H9 (cell line): Measurements from ENCODE around the gene PCDHGC5. TPM values are rescaled to one million over a fixed set of nuclear protein-coding genes. Genes with fewer than 3 reads are reported as not detected.

ENCODE experiments used
- DNase-seq: peaks from one replicate; pipeline ENCODE4 v3.0.0-alpha.2; 2017
- H2AFZ ChIP-seq: one replicate; pipeline ENCODE4 v1.6.1; 2013; ENCODE audit warnings: mild to moderate bottlenecking, low read length, control low read depth, moderate library complexity
- H2AK5ac ChIP-seq: 2 replicates; pipeline ENCODE4 v1.6.1; 2013; ENCODE audit warnings: low read length, control low read depth, mixed read lengths; ENCODE audit not compliant: insufficient read length
- H2BK120ac ChIP-seq: one replicate; pipeline ENCODE4 v1.6.1; 2013; ENCODE audit warnings: low read depth, mild to moderate bottlenecking, low read length, control low read depth, inconsistent platforms; ENCODE audit not compliant: poor library complexity, severe bottlenecking
- H2BK12ac ChIP-seq: 2 replicates; pipeline ENCODE4 v1.6.1; 2013; ENCODE audit warnings: low read length, control low read depth, mixed read lengths, low read depth; ENCODE audit not compliant: insufficient read length
- H2BK15ac ChIP-seq: 2 replicates; pipeline ENCODE4 v1.6.1; 2013; ENCODE audit warnings: low read depth, low read length, control low read depth
- H2BK20ac ChIP-seq: one replicate; pipeline ENCODE4 v1.6.1; 2013; ENCODE audit warnings: low read depth, mild to moderate bottlenecking, low read length, control low read depth, inconsistent platforms; ENCODE audit not compliant: poor library complexity, severe bottlenecking
- H2BK5ac ChIP-seq: 2 replicates; pipeline ENCODE4 v1.6.1; 2013; ENCODE audit warnings: low read length, control low read depth, mixed read lengths; ENCODE audit not compliant: insufficient read length
- H3K14ac ChIP-seq: 2 replicates; pipeline ENCODE4 v1.6.1; 2013; ENCODE audit warnings: low read length, control low read depth; ENCODE audit not compliant: insufficient read depth
- H3K18ac ChIP-seq: 2 replicates; pipeline ENCODE4 v1.6.1; 2013; ENCODE audit warnings: low read depth, mild to moderate bottlenecking, mixed read lengths, low read length, control low read depth; ENCODE audit not compliant: insufficient read length
- H3K23ac ChIP-seq: 2 replicates; pipeline ENCODE4 v1.6.1; 2013; ENCODE audit warnings: low read length, control low read depth, mixed read lengths, low read depth; ENCODE audit not compliant: insufficient read length
- H3K23me2 ChIP-seq: 2 replicates; pipeline ENCODE4 v1.6.1; 2013; ENCODE audit warnings: low read depth, mild to moderate bottlenecking, mixed read lengths, low read length, control low read depth; ENCODE audit not compliant: insufficient read length, poor library complexity, severe bottlenecking
- H3K27ac ChIP-seq: 2 replicates; pipeline ENCODE4 v1.5.1; 2013; ENCODE audit warnings: low read length, control low read depth, mixed read lengths, low read depth; ENCODE audit not compliant: insufficient read length
- H3K27me3 ChIP-seq: 2 replicates; pipeline ENCODE4 v1.6.1; 2013; ENCODE audit warnings: low read length, control low read depth, inconsistent platforms; ENCODE audit not compliant: insufficient read depth
- H3K4ac ChIP-seq: 2 replicates; pipeline ENCODE4 v1.6.1; 2013; ENCODE audit warnings: low read depth, mild to moderate bottlenecking, control low read depth, inconsistent platforms, low read length, moderate library complexity
- H3K4me1 ChIP-seq: 2 replicates; pipeline ENCODE4 v1.6.1; 2013; ENCODE audit warnings: low read length, control low read depth, inconsistent platforms; ENCODE audit not compliant: insufficient read depth
- H3K4me2 ChIP-seq: 2 replicates; pipeline ENCODE4 v1.6.1; 2013; ENCODE audit warnings: low read length, control low read depth, mixed read lengths; ENCODE audit not compliant: insufficient read length, insufficient read depth
- H3K56ac ChIP-seq: 2 replicates; pipeline ENCODE4 v1.6.1; 2013; ENCODE audit warnings: low read depth, mild to moderate bottlenecking, mixed read lengths, low read length, control low read depth; ENCODE audit not compliant: insufficient read length
- H3K79me1 ChIP-seq: 2 replicates; pipeline ENCODE4 v1.6.1; 2013; ENCODE audit warnings: low read depth, mild to moderate bottlenecking, moderate library complexity, low read length, control low read depth, inconsistent platforms; ENCODE audit not compliant: insufficient read depth, poor library complexity, severe bottlenecking
- H3K79me2 ChIP-seq: 2 replicates; pipeline ENCODE4 v1.6.1; 2013; ENCODE audit warnings: low read length, control low read depth, inconsistent platforms; ENCODE audit not compliant: insufficient read depth
- H3K9ac ChIP-seq: 2 replicates; pipeline ENCODE4 v1.6.1; 2013; ENCODE audit warnings: low read length, control low read depth, mixed read lengths; ENCODE audit not compliant: insufficient read length; ENCODE audit errors: extremely low read depth
- H3K9me3 ChIP-seq: one replicate; pipeline ENCODE4 v1.6.1; 2013; ENCODE audit warnings: low read depth, low read length, inconsistent platforms; ENCODE audit not compliant: control insufficient read depth
- H3T11ph ChIP-seq: one replicate; pipeline ENCODE4 v1.6.1; 2013; ENCODE audit warnings: mild to moderate bottlenecking, low read length, control low read depth, inconsistent platforms
- H4K20me1 ChIP-seq: one replicate; pipeline ENCODE4 v1.6.1; 2013; ENCODE audit not compliant: control insufficient read depth, insufficient read length, insufficient read depth
- H4K5ac ChIP-seq: 2 replicates; pipeline ENCODE4 v1.6.1; 2013; ENCODE audit warnings: low read depth, mild to moderate bottlenecking, mixed read lengths, low read length, control low read depth; ENCODE audit not compliant: insufficient read length
- H4K8ac ChIP-seq: replicated peaks from 2 replicates; pipeline ENCODE4 v1.6.1; 2013; ENCODE audit warnings: low read length, control low read depth, mixed read lengths, low read depth; ENCODE audit not compliant: insufficient read length
- H4K91ac ChIP-seq: 2 replicates; pipeline ENCODE4 v1.6.1; 2013; ENCODE audit warnings: low read depth, mild to moderate bottlenecking, moderate library complexity, mixed read lengths, low read length, control low read depth; ENCODE audit not compliant: insufficient read length
- H3K27ac Mint-ChIP-seq, 3 experiments: 2 replicates in 2 of 3; 3 replicates in 1 of 3; pipeline ENCODE4 v1.8.0; 2020 to 2021; ENCODE audit warnings: mixed read lengths in 3 of 3, mild to moderate bottlenecking in 1 of 3, moderate library complexity in 1 of 3
- H3K27me3 Mint-ChIP-seq: 2 replicates; pipeline ENCODE4 v1.8.0; 2021; ENCODE audit warnings: low read depth, mild to moderate bottlenecking, moderate library complexity, mixed read lengths
- H3K36me3 Mint-ChIP-seq, 3 experiments: 2 replicates in 2 of 3; 3 replicates in 1 of 3; pipeline ENCODE4 v1.8.0; 2020 to 2021; ENCODE audit warnings: low read depth in 3 of 3, mixed read lengths in 3 of 3; ENCODE audit not compliant: insufficient read depth in 1 of 3
- H3K4me1 Mint-ChIP-seq, 2 experiments: 2 replicates each; pipeline ENCODE4 v1.8.0; 2020; ENCODE audit warnings: mixed read lengths in 2 of 2
- H3K4me3 Mint-ChIP-seq, 2 experiments: 2 replicates in 1 of 2; 3 replicates in 1 of 2; pipeline ENCODE4 v1.8.0; 2020 to 2021; ENCODE audit warnings: mild to moderate bottlenecking in 2 of 2, mixed read lengths in 2 of 2, moderate library complexity in 1 of 2
- H3K9me3 Mint-ChIP-seq, 2 experiments: 2 replicates in 1 of 2; 3 replicates in 1 of 2; pipeline ENCODE4 v1.8.0; 2020; ENCODE audit warnings: mild to moderate bottlenecking in 2 of 2, mixed read lengths in 2 of 2, moderate library complexity in 1 of 2
- CTCF ChIP-seq: fragments of 200-600 bp; sonication (generic); conservative IDR thresholded peaks from 3 replicates; pipeline ENCODE4 v1.8.0; 2021; ENCODE audit warnings: antibody characterized with exemption, mild to moderate bottlenecking
- WGBS: extraction: QIAGEN DNeasy Blood & Tissue Kit; methylation state at CpG from one replicate; pipeline ENCODE4 v1.1.7; 2013; ENCODE audit warnings: missing lambda C conversion rate, low lambda C conversion rate, mixed read lengths; ENCODE audit not compliant: insufficient read length; ENCODE audit errors: extremely low coverage; 5-methylcytosine and 5-hydroxymethylcytosine counted together
- total RNA-seq: library from RNA; stranded (reverse); gene quantifications from 2 replicates; pipeline ENCODE4 v1.2.1, GENCODE V29; 2021

Gene PCDHGC5
- total RNA-seq, 1 experiment from 2014 or later, result 0.66 TPM

GRCh38 chr5:141490771-141491170 lies 1.9 kb downstream of the PCDHGC5 start:
- no peak overlapping the region; a peak in 1 of 7 replicates for H3K27ac Mint-ChIP-seq
- Histone ChIP-seq H3K79me1 (no peaks in the 10 kb centered on the region), H2BK120ac (no peak overlapping the region), H3K4me2 (no peak overlapping the region), H3K9ac (no peak overlapping the region), H4K91ac (no peak overlapping the region), H2AK5ac (no peak overlapping the region), H3K14ac (no peak overlapping the region), H3K27me3 (peaks cover 10% of the 10 kb centered on the region; the same call in 1 of the 2 replicates), H4K20me1 (no peaks in the 10 kb centered on the region), H3K9me3 (no peaks in the 10 kb centered on the region), H3K23ac (no peak overlapping the region), H2BK12ac (no peak overlapping the region), H3K23me2 (peaks cover 14% of the 10 kb centered on the region), H3K79me2 (no peaks in the 10 kb centered on the region; the same call in 1 of the 2 replicates), H3K18ac (no peak overlapping the region), H4K8ac (no peak overlapping the region), H4K5ac (no peak overlapping the region), H3K4me1 (peaks cover 14% of the 10 kb centered on the region), H2BK20ac (no peak overlapping the region), H2BK15ac (no peak overlapping the region), H3K4ac (no peak overlapping the region), H3T11ph (no peak overlapping the region), H2AFZ (no peak overlapping the region), H2BK5ac (no peak overlapping the region), H3K56ac (no peak overlapping the region), H3K27ac (no peak overlapping the region)
- peaks cover 12 to 21% (median 16%) of the 10 kb centered on the region in 3 experiments; a peak in 6 of 7 replicates for H3K36me3 Mint-ChIP-seq
- no CpG with 5 or more reads among the region's 13 CpGs for WGBS
- no peak for TF ChIP-seq CTCF
- H3K4me1 Mint-ChIP-seq, result peaks cover 30 to 35% of the 10 kb centered on the region in 2 experiments
- no peaks in the 10 kb centered on the region for H3K9me3 Mint-ChIP-seq
- no peak for DNase-seq
- H3K27me3 Mint-ChIP-seq, result peaks cover 15% of the 10 kb centered on the region
- no peak overlapping the region; a peak in 1 of 5 replicates for H3K4me3 Mint-ChIP-seq
